SK-N-SH (cell line): ENCODE results near the gene SAA1. TPM values are rescaled to one million over a fixed set of nuclear protein-coding genes. Genes with fewer than 3 reads are reported as not detected.

Source experiments
- CTCF ChIA-PET: fragments of 300-600, 350-600 bp; formaldehyde crosslinking; extraction: SDS; loops from one replicate; lab custom pipeline; 2021; lab: Yijun Ruan, JAX
- POLR2A ChIA-PET: fragments of 350-600 bp; sonication (Branson Sonifier 250); formaldehyde crosslinking; extraction: SDS; loops from one replicate; lab custom pipeline; 2020; ENCODE audit warnings: antibody characterized with exemption, inconsistent platforms; lab: Yijun Ruan, JAX
- DNase-seq: peaks from one replicate; pipeline ENCODE4 v3.0.0; 2012
- H2AFZ ChIP-seq: fragments of 200-600 bp; sonication (generic); 2 replicates; pipeline ENCODE4 v1.8.1; 2016; ENCODE audit warnings: antibody characterized with exemption, mild to moderate bottlenecking, low read depth
- H3F3A ChIP-seq: fragments of 200-600 bp; sonication (generic); replicated peaks from 2 replicates; pipeline ENCODE3; 2016; ENCODE audit warnings: antibody characterized with exemption, mild to moderate bottlenecking; ENCODE audit not compliant: insufficient read depth
- H3K27ac ChIP-seq, 2 experiments: fragments of 200-500 bp in 1 of 2; fragments of 200-600 bp in 1 of 2; sonication (Bioruptor generic) in 1 of 2; sonication (generic), shearing (Covaris generic) in 1 of 2; 2 replicates each; pipeline versions ENCODE4 v1.5.1 to v1.6.1; 2014 to 2016; ENCODE audit warnings: low read depth in 2 of 2, inconsistent platforms in 1 of 2, low read length in 1 of 2, mild to moderate bottlenecking in 1 of 2, mixed read lengths in 1 of 2
- H3K27me3 ChIP-seq: fragments of 200-600 bp; sonication (generic), shearing (Covaris generic); 2 replicates; pipeline ENCODE4 v1.6.1; 2016; ENCODE audit warnings: mixed run types; ENCODE audit not compliant: insufficient read depth
- H3K36me3 ChIP-seq, 2 experiments: fragments of 200-500 bp in 1 of 2; fragments of 200-600 bp in 1 of 2; sonication (Bioruptor generic) in 1 of 2; sonication (generic) in 1 of 2; replicated peaks in 1 of 2; 2 replicates each; pipeline versions ENCODE3 to v1.5.1; 2014 to 2016; ENCODE audit warnings: low read length in 1 of 2, mild to moderate bottlenecking in 1 of 2; ENCODE audit not compliant: insufficient read depth in 2 of 2, control insufficient read depth in 1 of 2
- H3K4me1 ChIP-seq, 2 experiments: fragments of 200-500 bp in 1 of 2; fragments of 200-600 bp in 1 of 2; sonication (Bioruptor generic) in 1 of 2; sonication (generic), shearing (Covaris generic) in 1 of 2; 2 replicates each; pipeline versions ENCODE4 v1.5.1 to v1.6.1; 2014 to 2016; ENCODE audit warnings: low read depth in 1 of 2, low read length in 1 of 2, mixed run types in 1 of 2; ENCODE audit not compliant: insufficient read depth in 2 of 2, control insufficient read depth in 1 of 2
- H3K4me2 ChIP-seq: fragments of 200-600 bp; sonication (generic), shearing (Covaris generic); 2 replicates; pipeline ENCODE4 v1.6.1; 2017; ENCODE audit warnings: mixed run types
- H3K4me3 ChIP-seq, 2 experiments: fragments of 200-500 bp in 1 of 2; fragments of 200-600 bp in 1 of 2; sonication (Bioruptor generic) in 1 of 2; sonication (generic), shearing (Covaris generic) in 1 of 2; 2 replicates each; pipeline versions ENCODE4 v1.5.1 to v1.8.1; 2014 to 2016; ENCODE audit warnings: low read depth in 2 of 2, inconsistent platforms in 1 of 2, low read length in 1 of 2, mild to moderate bottlenecking in 1 of 2, mixed read lengths in 1 of 2, moderate library complexity in 1 of 2
- H3K79me2 ChIP-seq: fragments of 200-600 bp; sonication (generic); 2 replicates; pipeline ENCODE4 v1.8.1; 2017; ENCODE audit warnings: mild to moderate bottlenecking; ENCODE audit not compliant: insufficient read depth
- H3K9ac ChIP-seq: fragments of 200-600 bp; sonication (generic); 2 replicates; pipeline ENCODE4 v1.6.1; 2017; ENCODE audit warnings: mixed run types
- H3K9me2 ChIP-seq: fragments of 200-600 bp; sonication (generic); 2 replicates; pipeline ENCODE4 v1.6.1; 2017; ENCODE audit warnings: mixed run types
- H3K9me3 ChIP-seq: fragments of 200-600 bp; sonication (generic); 2 replicates; pipeline ENCODE4 v1.6.1; 2017; ENCODE audit warnings: mixed run types, mild to moderate bottlenecking, moderate library complexity
- H4K20me1 ChIP-seq: fragments of 200-600 bp; sonication (generic); 2 replicates; pipeline ENCODE4 v1.6.1; 2017; ENCODE audit warnings: mild to moderate bottlenecking, mixed run types; ENCODE audit not compliant: insufficient read depth
- CHD2 ChIP-seq: fragments of 150-350 bp; IDR thresholded peaks from 2 replicates; pipeline ENCODE4 v1.6.1; 2018; ENCODE audit warnings: low read length; ENCODE audit not compliant: partially characterized antibody
- ELF1 ChIP-seq: IDR thresholded peaks from 2 replicates; pipeline ENCODE4 v1.4.0; 2012
- EZH2phosphoT487 ChIP-seq: fragments of 200-600 bp; sonication (generic); IDR thresholded peaks from 2 replicates; pipeline ENCODE4 v1.6.1; 2017; ENCODE audit warnings: low read depth, mixed run types, mild to moderate bottlenecking, antibody characterized with exemption, moderate library complexity, borderline replicate concordance
- FOXJ3 ChIP-seq: sonication (generic); formaldehyde crosslinking; IDR thresholded peaks from 2 replicates; pipeline ENCODE4 v1.5.1; 2020; ENCODE audit warnings: mild to moderate bottlenecking, missing genetic modification reagents
- GABPA ChIP-seq: IDR thresholded peaks from 2 replicates; pipeline ENCODE4 v1.4.0; 2012; ENCODE audit warnings: low read depth, mild to moderate bottlenecking
- MAX ChIP-seq: IDR thresholded peaks from 2 replicates; pipeline ENCODE4 v1.4.0; 2012; ENCODE audit warnings: low read depth
- MXI1 ChIP-seq: IDR thresholded peaks from 2 replicates; pipeline ENCODE4 v1.6.1; 2012; ENCODE audit warnings: mild to moderate bottlenecking, low read depth, low read length, improper control_type of control experiment
- POLR2AphosphoS5 ChIP-seq: IDR thresholded peaks from 2 replicates; pipeline ENCODE4 v1.6.1; 2012; ENCODE audit warnings: low read depth, low read length
- RCOR1 ChIP-seq: fragments of 150-350 bp; IDR thresholded peaks from 2 replicates; pipeline ENCODE4 v1.6.1; 2017; ENCODE audit warnings: antibody characterized with exemption, low read length
- RXRA ChIP-seq: IDR thresholded peaks from 2 replicates; pipeline ENCODE4 v1.4.0; 2012; ENCODE audit warnings: low read depth, mild to moderate bottlenecking, borderline replicate concordance
- SIN3A ChIP-seq: IDR thresholded peaks from 2 replicates; pipeline ENCODE4 v1.6.1; 2012; ENCODE audit warnings: low read depth, mild to moderate bottlenecking, low read length, moderate library complexity, borderline replicate concordance
- SMC3 ChIP-seq: IDR thresholded peaks from 2 replicates; pipeline ENCODE4 v1.6.1; 2012; ENCODE audit warnings: low read depth, low read length, improper control_type of control experiment
- USF1 ChIP-seq: IDR thresholded peaks from 2 replicates; pipeline ENCODE4 v1.4.0; 2012; ENCODE audit warnings: low read depth, borderline replicate concordance
- USF2 ChIP-seq: fragments of 150-350 bp; IDR thresholded peaks from 2 replicates; pipeline ENCODE4 v1.6.1; 2017; ENCODE audit warnings: antibody characterized with exemption, low read length, low read depth, borderline replicate concordance
- WGBS: methylation state at CpG from one replicate; pipeline ENCODE4 v1.1.6; 2017; ENCODE audit warnings: low lambda C conversion rate; 5-methylcytosine and 5-hydroxymethylcytosine counted together
- polyA plus RNA-seq, 3 experiments: library from polyadenylated mRNA; depleted of rRNA; stranded (reverse); fragments of >200 nt; gene quantifications; 2 replicates each; pipeline ENCODE4 v1.2.3, GENCODE V29; 2012
- TF ChIP-seq, protein P1 (sequence below): IDR thresholded peaks from 2 replicates; pipeline ENCODE4 v1.6.1; 2012; ENCODE audit warnings: mild to moderate bottlenecking, low read depth, low read length, moderate library complexity

Gene SAA1
- polyA plus RNA-seq, 1 of the 3 experiments (the other 2 are of a cell fraction): not detected

GRCh38 chr11:18248561-18248960, 17.5 kb upstream of the SAA1 start, which contains the start of gene SAA2:
TSS of gene SAA2 (minus strand) at chr11:18248668. CDS start at chr11:18248011, 657 bp downstream.
- H4K20me1 ChIP-seq: no peaks in the 10 kb centered on the region
- no peaks in the 10 kb centered on the region for H3K27me3 ChIP-seq
- H3K9ac ChIP-seq: no peak within 1 kb of the TSS
- no peaks in the 10 kb centered on the region for H3K9me2 ChIP-seq
- H2AFZ ChIP-seq: no peak within 1 kb of the TSS
- no peaks in the 10 kb centered on the region for H3K79me2 ChIP-seq
- ChIA-PET CTCF (no interaction called here), POLR2A (no interaction called here)
- H3K36me3 ChIP-seq: no peaks in the 10 kb centered on the region
- DNase-seq: no peak
- no peaks in the 10 kb centered on the region for H3K9me3 ChIP-seq
- H3K4me2 ChIP-seq: no peak within 1 kb of the TSS
- no peaks in the 10 kb centered on the region for H3K4me1 ChIP-seq
- H3K27ac ChIP-seq: no peak within 1 kb of the TSS
- H3K4me3 ChIP-seq: no peak within 1 kb of the TSS
- no peaks in the 10 kb centered on the region for H3F3A ChIP-seq
- 45% methylated on average over 3 of the region's 5 CpGs for WGBS
- TF ChIP-seq SMC3: no peak

GRCh38 chr11:18253233-18253632, 12.8 kb upstream of the SAA1 start:
- Histone ChIP-seq H3K36me3 (no peaks in the 10 kb centered on the region), H3K27me3 (no peaks in the 10 kb centered on the region), H3K9ac (no peak overlapping the region), H3K27ac (no peak overlapping the region), H3K79me2 (no peaks in the 10 kb centered on the region), H3K4me1 (no peaks in the 10 kb centered on the region), H3F3A (no peaks in the 10 kb centered on the region), H3K4me2 (no peak overlapping the region), H4K20me1 (no peaks in the 10 kb centered on the region), H3K4me3 (no peak overlapping the region), H3K9me2 (no peaks in the 10 kb centered on the region), H3K9me3 (no peaks in the 10 kb centered on the region), H2AFZ (no peak overlapping the region)
- POLR2A ChIA-PET: interaction anchor here (0.7 kb wide), 1 partner anchor 675 kb away, joined by 3 read pairs; no protein-coding TSS in a partner anchor
- TF ChIP-seq USF1 (no peak), RXRA (no peak), RCOR1 (no peak), MXI1 (no peak), CHD2 (no peak), ELF1 (no peak)
- DNase-seq: no peak
- CTCF ChIA-PET: interaction anchor here (1.1 to 1.4 kb wide), 2 partner anchors 36 to 511 kb away, joined by 3 read pairs; no protein-coding TSS in a partner anchor
- 67% methylated on average over 3 of the region's 3 CpGs for WGBS

GRCh38 chr11:18253778-18254338, 12.2 kb upstream of the SAA1 start:
- H3K4me3 ChIP-seq: no peak overlapping the region
- no peaks in the 10 kb centered on the region for H3K36me3 ChIP-seq
- no peaks in the 10 kb centered on the region for H3K9me2 ChIP-seq
- H3F3A ChIP-seq: no peaks in the 10 kb centered on the region
- CTCF ChIA-PET: no interaction called here
- no peaks in the 10 kb centered on the region for H3K9me3 ChIP-seq
- no peaks in the 10 kb centered on the region for H4K20me1 ChIP-seq
- TF ChIP-seq FOXJ3 (CRISPR knock-in tag): no peak
- TF ChIP-seq SIN3A: no peak
- TF ChIP-seq MAX: no peak
- TF ChIP-seq POLR2AphosphoS5: no peak
- TF ChIP-seq, protein P1, sequence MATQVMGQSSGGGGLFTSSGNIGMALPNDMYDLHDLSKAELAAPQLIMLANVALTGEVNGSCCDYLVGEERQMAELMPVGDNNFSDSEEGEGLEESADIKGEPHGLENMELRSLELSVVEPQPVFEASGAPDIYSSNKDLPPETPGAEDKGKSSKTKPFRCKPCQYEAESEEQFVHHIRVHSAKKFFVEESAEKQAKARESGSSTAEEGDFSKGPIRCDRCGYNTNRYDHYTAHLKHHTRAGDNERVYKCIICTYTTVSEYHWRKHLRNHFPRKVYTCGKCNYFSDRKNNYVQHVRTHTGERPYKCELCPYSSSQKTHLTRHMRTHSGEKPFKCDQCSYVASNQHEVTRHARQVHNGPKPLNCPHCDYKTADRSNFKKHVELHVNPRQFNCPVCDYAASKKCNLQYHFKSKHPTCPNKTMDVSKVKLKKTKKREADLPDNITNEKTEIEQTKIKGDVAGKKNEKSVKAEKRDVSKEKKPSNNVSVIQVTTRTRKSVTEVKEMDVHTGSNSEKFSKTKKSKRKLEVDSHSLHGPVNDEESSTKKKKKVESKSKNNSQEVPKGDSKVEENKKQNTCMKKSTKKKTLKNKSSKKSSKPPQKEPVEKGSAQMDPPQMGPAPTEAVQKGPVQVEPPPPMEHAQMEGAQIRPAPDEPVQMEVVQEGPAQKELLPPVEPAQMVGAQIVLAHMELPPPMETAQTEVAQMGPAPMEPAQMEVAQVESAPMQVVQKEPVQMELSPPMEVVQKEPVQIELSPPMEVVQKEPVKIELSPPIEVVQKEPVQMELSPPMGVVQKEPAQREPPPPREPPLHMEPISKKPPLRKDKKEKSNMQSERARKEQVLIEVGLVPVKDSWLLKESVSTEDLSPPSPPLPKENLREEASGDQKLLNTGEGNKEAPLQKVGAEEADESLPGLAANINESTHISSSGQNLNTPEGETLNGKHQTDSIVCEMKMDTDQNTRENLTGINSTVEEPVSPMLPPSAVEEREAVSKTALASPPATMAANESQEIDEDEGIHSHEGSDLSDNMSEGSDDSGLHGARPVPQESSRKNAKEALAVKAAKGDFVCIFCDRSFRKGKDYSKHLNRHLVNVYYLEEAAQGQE: no peak
- no peak for TF ChIP-seq USF2
- no peak for TF ChIP-seq EZH2phosphoT487
- no peak for TF ChIP-seq GABPA
- TF ChIP-seq CHD2: no peak
- TF ChIP-seq, all 33 proteins: peak for 0
- POLR2A ChIA-PET: no interaction called here
- WGBS: 64% methylated on average over 11 of the region's 11 CpGs
- Histone ChIP-seq H3K27me3 (no peaks in the 10 kb centered on the region), H3K4me1 (no peaks in the 10 kb centered on the region), H2AFZ (no peak overlapping the region), H3K79me2 (no peaks in the 10 kb centered on the region), H3K27ac (no peak overlapping the region), H3K4me2 (no peak overlapping the region), H3K9ac (no peak overlapping the region)
- DNase-seq: no peak
